ENCODE data around the gene RFESD.

RFESD gene

DNA sequence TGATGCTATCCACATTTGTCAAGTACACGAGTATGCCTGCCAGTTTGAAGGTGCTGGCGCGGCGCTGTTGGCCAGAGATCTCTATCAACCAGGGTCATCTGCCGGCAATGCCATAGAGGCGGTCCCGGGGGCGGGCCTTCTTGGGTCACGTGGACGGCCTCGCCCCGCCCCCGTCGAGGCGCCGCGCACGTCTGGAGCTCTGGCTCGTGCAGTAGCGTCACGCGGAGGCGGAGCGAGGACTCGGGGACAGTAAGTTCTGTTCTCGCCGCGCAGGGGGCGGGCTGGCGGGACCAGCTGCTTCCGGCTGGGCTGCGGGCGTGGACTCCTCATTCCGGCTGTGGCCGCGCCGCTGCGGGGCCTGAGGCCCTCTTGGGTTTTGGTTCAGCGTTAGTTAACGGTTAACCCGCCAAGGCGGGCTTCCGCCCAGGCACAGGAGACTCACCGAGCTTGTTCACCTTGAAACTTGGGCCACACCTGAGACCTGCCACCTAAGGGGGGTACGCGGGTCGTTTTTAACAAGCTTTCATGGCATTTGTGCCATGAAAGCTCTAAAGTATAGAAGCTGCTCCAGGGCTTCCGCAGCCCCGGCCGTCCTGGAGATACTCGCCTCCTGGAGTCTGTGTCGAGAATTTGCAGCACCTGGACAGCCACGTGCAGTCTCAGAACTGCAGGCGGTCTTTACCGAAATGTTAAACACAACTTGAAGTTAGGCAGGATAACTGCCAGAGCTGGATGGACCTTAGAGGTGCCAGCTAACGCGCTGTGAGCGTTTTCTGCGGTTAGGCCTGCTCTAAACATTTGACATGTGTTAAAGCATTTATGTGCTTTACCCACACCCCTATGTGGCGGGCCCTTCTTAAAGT, at the start of gene RFESD:
TSS of gene RFESD (plus strand) at position 209 of the 863 bp plus-strand sequence. CDS start 5,495 bp downstream, outside the sequence.
- DNase-seq = peak; percentile 99

DNA sequence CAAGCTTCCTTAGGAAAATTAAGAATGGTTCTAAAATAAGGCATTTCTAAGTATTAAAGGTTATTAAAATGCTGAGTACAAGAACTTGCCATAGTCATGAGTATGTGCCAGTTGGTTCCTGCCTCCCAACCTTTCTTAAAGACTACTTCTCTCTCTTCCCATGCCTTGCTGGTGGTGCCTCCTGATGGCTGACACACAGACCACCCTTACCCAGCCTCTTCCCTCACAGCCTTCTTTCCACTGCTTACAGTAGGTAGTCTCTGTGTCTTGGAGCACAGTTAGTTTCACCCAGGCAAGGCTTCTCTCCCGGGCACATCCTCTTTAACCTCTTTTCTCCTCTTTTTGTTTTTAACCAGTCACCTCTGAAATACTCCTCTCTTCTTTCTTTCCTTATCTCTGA, 47.3 kb upstream of the RFESD start:
- DNase-seq = no peak

DNA sequence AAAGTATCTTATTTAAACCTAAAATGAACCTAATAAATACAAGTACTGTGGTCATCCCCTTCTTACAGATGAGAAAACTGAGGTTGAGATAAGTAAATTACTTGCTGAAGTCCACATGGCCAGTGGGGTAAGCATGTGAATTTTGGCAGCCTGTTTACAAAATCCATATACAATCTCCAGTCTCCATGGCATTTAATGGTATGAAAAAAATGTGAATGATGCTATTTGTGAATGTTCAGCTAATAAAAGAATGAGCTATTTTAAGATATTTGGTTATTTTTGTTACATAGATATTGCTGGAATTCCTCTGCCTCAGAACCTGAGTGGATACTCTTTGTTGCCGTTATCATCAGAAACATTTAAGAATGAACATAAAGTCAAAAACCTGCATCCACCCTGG, 46.0 kb upstream of the RFESD start:
- DNase-seq = no peak

DNA sequence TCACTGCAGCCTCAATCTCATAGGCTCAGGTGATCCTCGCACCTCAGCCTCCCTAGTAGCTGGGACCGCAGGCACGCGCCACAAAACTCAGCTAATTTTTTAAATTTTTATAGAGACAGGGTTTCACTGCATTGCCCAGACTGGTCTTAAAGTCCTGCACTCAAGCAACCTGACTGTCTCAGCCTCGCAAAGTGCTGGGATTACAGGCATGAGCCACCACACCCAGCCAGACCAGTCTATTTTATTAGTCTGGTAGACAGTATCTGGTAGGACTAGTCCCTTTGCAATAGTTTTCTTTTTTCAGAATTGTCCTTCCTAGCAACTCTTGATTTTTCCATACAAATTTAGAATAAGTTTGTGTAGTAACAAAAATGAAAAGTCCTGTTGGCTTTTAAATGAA, 40.8 kb upstream of the RFESD start:
- no peak for DNase-seq

DNA sequence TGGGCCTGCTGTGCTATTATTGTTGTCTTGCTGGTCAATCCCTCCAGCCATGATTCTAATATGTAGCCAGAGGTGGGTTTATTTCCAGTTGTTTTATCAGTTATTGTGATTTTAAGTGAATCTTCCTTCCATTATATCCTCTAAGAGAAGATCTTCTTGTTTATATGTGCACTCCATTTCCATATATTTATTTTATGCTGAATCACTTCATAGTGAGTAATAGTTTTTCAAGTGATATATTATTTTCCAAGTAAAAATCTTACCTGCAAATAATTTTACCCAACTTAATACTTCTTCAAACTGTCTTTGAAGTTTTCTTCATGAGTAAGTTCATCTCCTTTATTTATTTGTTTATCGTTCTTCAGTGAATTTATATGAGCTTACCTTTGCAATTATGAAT, 40.2 kb upstream of the RFESD start:
- DNase-seq = no peak

DNA sequence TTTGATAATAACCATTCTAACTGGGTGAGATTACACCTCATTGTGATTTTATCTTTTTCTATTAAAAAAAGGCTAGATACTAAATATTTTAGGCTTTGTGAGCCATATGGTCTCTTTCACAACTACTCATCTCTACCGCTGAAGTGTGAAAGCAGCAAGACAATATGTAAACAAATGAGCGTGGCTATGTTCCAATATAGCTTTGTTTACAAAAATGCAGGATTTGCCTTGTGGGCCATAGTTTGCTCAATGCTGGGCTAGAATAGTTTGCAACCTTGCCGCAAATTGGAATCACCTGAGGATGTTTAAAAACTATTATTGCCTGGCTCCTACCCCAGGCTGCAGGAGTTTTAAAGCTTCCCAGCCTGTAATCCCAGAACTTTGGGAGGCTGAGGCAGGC, 36.9 kb upstream of the RFESD start:
- no peak for DNase-seq

DNA sequence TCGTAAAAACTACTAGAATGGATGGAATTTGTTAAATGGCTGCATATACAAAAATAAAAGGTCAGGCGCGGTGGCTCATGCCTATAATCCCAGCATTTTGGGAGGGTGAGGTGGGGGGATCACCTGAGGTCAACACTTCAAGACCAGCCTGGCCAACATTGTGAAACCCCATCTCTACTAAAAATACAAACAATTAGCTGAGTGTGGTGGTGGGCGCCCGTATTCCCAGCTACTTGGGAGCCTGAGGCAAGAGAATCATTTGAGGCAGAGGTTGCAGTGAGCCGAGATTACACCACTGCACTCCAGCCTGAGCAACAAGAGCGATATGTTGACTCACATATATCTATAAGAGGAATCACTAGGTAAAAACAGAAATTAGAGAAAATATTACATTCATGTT, 36.0 kb upstream of the RFESD start:
- no peak for DNase-seq

DNA sequence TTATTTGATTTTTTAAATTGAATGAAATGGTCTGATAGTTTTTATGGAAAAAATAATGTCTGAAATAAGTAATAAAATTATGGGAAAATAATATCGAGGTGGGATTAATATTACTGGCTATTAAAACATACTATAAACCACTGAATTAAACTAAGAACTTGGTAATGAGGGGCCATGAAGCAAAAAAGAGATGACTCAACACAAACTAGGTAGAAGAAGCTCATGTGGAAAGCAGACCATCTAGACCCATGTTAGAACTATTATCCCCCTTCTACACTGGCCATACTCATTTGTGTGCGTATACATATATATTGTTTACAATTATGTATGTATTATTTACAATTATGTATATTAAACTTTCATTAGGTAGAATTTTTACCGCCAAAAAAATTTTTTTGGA, 35.2 kb upstream of the RFESD start:
- no peak for DNase-seq

DNA sequence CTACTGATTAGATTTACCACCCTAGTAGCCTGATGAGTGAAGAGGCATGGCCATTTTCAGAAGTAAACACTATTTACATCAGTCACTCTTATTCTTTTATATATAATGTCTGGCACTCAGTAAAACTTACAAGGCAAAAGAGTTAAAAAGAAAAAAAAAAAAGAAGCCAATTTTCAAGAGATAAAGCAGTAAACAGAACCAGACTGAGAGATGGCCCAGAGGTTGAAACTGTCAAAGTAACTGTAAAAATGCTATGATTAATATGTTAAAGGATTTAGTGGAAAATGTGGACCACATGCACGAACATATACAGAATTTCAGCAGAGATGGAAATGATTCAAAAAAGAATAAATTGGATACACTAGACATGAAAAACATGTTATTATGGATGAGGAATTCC, 33.1 kb upstream of the RFESD start:
- DNase-seq = no peak

DNA sequence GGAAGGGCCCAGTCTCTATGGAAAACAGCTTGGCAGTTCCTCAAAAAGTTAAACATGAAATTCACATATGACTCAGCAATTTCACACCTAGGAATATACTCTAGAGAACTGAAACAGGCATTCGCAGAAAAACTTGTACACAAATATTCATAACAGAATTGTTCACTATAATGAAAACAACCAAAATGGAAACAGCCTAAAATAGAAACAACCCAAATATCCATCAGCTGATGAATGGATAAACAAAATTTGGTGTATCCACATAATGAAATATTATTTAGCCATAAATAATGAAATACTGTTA, 31.5 kb upstream of the RFESD start:
- peak; percentile 36 for DNase-seq

DNA sequence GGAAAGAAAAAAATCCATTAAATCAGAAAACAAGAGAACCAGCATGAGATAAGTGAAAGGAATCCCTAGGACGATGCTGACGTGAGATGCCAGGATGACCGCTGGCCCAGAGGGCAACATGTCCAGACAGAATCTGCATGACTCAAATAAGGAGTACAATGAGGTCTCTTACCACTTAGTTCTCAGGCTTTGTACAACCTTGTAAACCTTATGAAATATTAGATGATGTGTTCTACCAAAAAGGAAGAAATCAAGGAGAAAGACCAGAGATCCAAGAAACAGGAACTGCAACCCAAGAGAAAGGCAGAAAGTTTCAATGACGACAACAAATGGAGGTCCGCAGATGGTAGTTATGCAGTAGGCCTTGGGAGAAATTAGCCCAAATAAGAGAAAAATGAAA, 29.5 kb upstream of the RFESD start:
- DNase-seq = peak; percentile 15

DNA sequence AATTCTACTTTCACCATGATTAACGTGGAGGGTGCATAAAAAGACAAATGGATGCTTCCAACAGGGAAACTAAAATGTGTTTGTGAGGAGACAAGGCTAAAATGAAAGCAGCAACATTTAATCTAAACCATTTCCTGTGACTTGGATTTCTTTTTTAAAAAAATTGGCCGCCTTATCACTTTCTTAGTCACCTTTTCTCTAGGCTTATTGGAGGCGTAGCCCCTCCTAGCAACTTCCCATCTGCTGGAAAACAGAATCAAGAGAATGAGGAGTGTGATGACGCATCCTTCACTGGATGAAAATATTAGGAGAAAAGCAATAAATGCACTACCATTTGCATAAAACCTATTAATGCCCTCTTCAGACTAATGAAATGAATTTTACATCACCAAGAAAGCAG, 27.5 kb upstream of the RFESD start:
- DNase-seq = no peak

DNA sequence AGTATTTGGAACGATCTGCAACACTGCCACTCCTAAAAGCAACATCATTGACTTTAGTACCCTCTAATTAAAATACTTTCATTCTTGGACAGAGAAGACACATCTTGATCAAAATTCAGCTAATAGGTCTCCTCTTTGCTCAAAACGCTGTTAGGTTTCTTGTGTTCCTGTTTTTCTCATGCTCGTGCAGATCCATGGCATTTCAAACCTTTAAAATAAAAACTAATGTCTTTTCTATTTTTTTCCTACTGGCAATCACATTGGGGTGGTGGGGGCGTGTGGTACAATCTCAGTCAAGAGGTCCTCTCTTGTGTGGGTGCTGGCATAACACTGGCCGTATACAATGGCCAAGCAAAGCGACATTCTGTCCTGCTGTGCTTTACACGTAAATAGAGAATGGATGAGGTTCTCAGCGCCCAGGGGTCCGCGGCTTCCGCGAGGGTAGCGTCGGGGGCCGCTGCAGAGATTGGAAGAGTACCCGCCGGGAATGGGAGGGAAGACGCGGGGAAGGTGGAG, 27.0 kb upstream of the RFESD start:
- DNase-seq = peak; percentile 5

DNA sequence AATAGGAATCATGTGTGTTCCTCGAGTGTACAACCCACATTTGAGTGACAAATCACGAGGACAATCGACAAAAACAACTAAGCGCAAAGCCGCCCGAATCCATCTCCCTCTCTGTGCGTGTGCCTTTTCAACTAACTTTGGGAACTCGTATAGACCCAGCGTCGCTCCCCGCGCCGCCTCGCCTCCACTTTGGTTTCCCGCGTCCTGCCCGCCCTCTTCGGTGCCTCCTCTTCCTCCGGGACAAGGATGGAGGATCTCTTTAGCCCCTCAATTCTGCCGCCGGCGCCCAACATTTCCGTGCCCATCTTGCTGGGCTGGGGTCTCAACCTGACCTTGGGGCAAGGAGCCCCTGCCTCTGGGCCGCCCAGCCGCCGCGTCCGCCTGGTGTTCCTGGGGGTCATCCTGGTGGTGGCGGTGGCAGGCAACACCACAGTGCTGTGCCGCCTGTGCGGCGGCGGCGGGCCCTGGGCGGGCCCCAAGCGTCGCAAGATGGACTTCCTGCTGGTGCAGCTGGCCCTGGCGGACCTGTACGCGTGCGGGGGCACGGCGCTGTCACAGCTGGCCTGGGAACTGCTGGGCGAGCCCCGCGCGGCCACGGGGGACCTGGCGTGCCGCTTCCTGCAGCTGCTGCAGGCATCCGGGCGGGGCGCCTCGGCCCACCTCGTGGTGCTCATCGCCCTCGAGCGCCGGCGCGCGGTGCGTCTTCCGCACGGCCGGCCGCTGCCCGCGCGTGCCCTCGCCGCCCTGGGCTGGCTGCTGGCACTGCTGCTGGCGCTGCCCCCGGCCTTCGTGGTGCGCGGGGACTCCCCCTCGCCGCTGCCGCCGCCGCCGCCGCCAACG, 26.3 kb upstream of the RFESD start, which contains the start of gene GPR150:
TSS of gene GPR150 (plus strand) at position 58 of the 840 bp plus-strand sequence. CDS start at position 247, 189 bp downstream.
- DNase-seq = peak; percentile 72

DNA sequence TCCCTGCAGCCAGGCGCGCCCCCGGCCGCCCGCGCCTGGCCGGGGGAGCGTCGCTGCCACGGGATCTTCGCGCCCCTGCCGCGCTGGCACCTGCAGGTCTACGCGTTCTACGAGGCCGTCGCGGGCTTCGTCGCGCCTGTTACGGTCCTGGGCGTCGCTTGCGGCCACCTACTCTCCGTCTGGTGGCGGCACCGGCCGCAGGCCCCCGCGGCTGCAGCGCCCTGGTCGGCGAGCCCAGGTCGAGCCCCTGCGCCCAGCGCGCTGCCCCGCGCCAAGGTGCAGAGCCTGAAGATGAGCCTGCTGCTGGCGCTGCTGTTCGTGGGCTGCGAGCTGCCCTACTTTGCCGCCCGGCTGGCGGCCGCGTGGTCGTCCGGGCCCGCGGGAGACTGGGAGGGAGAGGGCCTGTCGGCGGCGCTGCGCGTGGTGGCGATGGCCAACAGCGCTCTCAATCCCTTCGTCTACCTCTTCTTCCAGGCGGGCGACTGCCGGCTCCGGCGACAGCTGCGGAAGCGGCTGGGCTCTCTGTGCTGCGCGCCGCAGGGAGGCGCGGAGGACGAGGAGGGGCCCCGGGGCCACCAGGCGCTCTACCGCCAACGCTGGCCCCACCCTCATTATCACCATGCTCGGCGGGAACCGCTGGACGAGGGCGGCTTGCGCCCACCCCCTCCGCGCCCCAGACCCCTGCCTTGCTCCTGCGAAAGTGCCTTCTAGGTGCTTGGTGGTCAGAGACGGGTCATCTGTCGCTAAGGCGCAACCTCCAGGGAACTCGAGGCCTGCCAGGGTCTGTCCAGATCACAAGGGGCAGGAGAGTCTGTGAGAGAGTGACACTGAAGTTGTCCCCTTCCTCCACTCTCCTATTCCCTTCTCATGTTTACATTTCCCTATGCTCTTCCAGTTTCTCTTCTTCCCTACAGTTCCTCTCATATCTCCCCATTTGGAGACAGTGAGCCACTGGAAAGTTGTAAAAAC, 25.4 kb upstream of the RFESD start:
- DNase-seq = peak; percentile 24

DNA sequence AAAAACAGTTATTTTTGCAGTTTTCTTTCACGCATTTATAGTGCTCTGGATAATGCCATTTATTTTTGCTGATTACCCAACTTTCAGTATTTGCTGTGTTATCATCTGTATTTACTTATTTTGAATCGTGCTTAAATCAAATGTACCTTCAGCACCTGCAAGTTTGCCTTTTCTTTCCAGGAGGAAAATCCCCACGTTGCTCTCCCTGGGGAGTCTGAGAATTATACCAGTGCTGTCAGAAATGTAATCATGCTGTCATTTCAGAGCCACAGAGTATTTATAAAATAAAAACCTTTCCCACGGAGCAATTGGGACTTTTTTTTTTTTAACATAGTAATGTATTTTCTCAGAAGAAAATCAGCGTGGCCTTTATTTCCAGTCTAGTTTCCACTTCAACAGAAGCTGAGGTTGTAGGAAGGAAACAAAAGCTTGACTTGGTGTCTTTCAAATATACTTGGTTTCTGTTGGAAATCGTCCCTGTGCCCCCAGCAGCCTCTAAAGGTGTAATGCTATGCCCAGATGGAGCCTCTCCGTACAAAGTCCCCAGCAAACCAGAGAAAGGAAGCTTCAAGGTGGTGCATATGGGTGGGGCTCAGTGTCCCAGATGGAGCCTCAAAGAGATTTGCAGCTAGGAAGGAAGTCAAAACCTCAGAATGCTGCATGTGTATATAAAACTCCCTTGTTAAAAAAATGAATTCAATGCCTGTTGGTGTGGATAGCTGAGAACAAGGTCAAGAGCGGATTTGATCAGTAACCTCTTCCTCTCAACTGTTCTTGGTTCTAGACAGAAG, 24.5 kb upstream of the RFESD start:
- DNase-seq = no peak

DNA sequence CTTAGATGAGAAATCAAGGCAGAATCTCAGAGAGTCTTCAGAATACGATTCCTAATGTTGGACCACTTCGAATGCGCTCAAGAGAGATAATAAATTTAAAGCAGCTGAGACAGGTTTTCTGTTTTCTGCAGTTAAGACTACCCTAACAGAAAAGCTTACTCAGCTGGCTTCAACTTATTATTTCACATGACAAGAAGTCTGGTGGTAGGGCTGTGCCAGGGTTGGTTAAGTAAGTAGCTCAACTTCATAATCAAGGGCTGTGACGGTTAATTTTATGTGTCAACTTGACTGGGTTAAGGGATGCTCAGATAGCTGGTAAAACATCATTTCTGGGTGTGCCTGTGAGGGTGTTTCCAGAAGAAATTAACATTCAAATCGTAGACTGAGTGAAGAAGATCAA, 22.9 kb upstream of the RFESD start:
- no peak for DNase-seq

DNA sequence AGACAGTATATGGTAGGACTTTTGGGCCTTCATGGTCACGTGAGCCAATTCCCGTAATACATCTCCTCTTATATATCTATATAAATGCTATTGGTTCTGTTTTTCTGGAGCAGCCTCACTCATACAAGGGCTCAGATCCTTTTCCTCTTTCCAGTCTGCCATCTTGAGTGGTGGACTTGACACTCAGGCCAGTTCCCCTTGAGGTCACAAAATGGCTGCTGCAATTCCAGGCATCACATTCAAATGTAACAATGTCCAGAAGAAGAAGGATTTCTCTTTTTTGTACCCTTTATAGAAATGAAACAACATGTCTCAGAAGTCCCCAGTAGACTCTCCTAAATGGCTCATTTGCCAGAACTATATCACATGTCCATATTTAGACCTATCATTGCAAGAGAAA, 22.2 kb upstream of the RFESD start:
- no peak for DNase-seq

DNA sequence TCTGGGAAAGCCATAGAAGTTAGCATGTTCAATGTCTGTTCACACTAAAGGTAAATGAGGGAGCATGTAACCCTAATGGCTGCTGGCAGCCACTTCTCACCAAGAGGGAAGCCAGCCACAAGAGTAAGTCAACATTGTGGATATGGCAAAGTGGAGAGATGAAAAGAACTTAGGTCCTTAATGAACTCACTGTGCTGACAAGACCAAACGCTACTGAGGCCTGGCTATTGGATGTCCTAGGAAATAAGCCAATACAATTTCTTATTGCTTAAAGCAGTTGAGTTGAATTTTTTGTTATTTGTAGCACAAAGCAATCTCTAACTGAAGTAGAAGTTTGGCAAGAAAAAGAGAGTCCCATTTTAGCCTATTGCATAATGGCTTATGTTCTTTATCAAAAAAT, 19.9 kb upstream of the RFESD start:
- DNase-seq = no peak

DNA sequence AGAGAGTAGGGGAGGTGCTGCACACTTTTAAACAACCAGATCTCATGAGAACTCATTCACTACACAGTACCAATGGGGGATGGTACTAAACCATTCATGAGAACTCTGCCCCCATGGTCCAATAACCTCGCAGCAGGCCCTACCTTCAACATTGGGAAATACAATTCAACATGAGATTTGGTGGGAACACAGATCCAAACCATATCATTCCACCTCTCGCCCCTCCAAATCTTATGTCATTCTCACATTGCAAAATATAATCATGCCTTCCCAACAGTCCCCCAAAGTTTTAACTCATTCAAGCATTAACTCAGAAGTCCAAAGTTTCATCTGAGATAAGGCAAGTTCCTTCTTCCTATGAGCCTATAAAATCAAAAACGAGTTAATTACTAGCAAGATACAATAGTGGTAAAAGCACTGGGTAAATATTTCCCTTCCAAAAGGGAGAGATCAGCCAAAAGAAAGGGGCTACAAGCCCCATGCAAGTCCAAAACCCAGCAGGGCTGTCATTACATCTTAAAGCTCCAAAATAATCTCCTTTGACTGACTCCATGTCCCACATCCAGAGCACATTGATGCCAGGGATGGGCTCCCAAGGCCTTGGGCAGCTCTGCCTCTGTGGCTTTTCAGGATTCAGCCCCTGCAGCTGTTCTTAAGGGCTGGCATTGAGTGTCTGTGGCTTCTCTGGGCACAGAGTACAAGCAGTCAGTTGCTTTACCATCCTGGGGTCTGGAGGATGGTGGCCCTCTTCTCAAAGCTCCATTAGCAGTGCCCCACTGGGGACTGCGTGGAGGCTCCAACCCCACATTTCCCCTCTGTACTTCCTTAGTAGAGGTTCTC, 18.4 kb upstream of the RFESD start:
- no peak for DNase-seq

DNA sequence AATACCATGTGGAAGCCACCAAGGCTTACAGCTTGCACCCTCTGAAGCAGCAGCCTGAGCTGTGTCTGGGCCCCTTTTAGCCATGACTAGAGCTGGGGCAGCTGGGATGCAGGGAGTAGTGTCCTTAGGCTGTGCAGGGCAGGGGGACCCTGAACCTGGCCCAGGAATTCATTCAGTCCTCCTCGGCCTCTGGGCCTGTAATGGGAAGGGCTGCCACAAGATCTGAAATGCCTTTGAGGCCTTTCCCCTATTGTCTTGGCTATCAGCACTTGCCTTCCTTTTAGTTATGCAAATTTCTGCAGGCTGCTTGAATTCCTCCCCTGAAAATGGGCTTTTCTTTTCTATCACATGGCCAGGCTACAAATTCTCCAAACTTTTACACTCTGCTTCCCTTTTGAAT, 17.6 kb upstream of the RFESD start:
- peak; percentile 46 for DNase-seq
